K562 (cell line): Measurements from ENCODE around the gene DOCK3. TPM values are rescaled to one million over a fixed set of nuclear protein-coding genes. Genes with fewer than 3 reads are reported as not detected.

Source experiments
- ATAC-seq: fragments of 200-7000 bp; cut with Tn5 transposase; 3 replicates; pipeline ENCODE4 v1.9.1; 2020; ENCODE audit warnings: moderate library complexity
- BruUV-seq: library from RNA; stranded (reverse); fragments of 400-500 nt; replicated peaks from 2 replicates; lab custom pipeline; 2021; lab: Mats Ljungman, UMichigan
- CTCF ChIA-PET: fragments of 300-600 bp; formaldehyde crosslinking; extraction: SDS; loops from one replicate; lab custom pipeline; 2021; ENCODE audit warnings: low intra/inter-chr PET ratio; lab: Yijun Ruan, JAX
- POLR2A ChIA-PET: fragments of 300-600, 350-650 bp; sonication (Branson Sonifier 250); formaldehyde crosslinking; extraction: SDS; loops from one replicate; lab custom pipeline; 2021; ENCODE audit warnings: antibody characterized with exemption, inconsistent platforms; lab: Yijun Ruan, JAX
- DNase-seq, 4 experiments: peaks; one replicate each; pipeline versions ENCODE4 v3.0.0 to v3.0.0-alpha.2; 2011 to 2018; ENCODE audit warnings: low spot score in 3 of 4, mixed read lengths in 3 of 4; ENCODE audit errors: extremely low read depth in 1 of 4
- FAIRE-seq: peaks from 2 replicates; lab custom pipeline; 2011; peaks lifted over from hg19 to GRCh38; lab: Jason Lieb, UNC
- H2AFZ ChIP-seq: 2 replicates; pipeline ENCODE4 v1.6.0; 2011; ENCODE audit warnings: low read depth, low read length, control low read depth, inconsistent platforms
- H3K27ac ChIP-seq: fragments of 200-600 bp; 3 replicates; pipeline ENCODE4 v1.8.0; 2011; ENCODE audit warnings: low read depth, mild to moderate bottlenecking, control low read depth, inconsistent platforms, low read length, moderate library complexity, mixed read lengths; ENCODE audit errors: extremely low read depth
- H3K27me3 ChIP-seq, 2 experiments: fragments of 300-600 bp in 1 of 2; 2 replicates in 1 of 2; 3 replicates in 1 of 2; pipeline versions ENCODE4 v1.6.0 to v1.8.0; 2011; ENCODE audit warnings: inconsistent platforms in 2 of 2, low read length in 2 of 2, mild to moderate bottlenecking in 1 of 2, mixed read lengths in 1 of 2, moderate library complexity in 1 of 2; ENCODE audit not compliant: control insufficient read depth in 2 of 2, insufficient read depth in 2 of 2
- H3K36me3 ChIP-seq: fragments of 300-600 bp; 3 replicates; pipeline ENCODE4 v1.8.0; 2011; ENCODE audit warnings: mild to moderate bottlenecking, low read length, inconsistent platforms; ENCODE audit not compliant: control insufficient read depth, insufficient read depth
- H3K4me1 ChIP-seq, 2 experiments: fragments of 200-600 bp in 1 of 2; replicated peaks in 1 of 2; 2 replicates in 1 of 2; 3 replicates in 1 of 2; pipeline versions ENCODE4 v1.5.1 to v1.8.0; 2011; ENCODE audit warnings: inconsistent platforms in 2 of 2, low read length in 2 of 2, mild to moderate bottlenecking in 1 of 2, mixed read lengths in 1 of 2, moderate library complexity in 1 of 2; ENCODE audit not compliant: control insufficient read depth in 2 of 2, insufficient read depth in 2 of 2
- H3K4me2 ChIP-seq: 2 replicates; pipeline ENCODE4 v1.6.1; 2011; ENCODE audit warnings: low read length, control low read depth, inconsistent platforms, mixed read lengths; ENCODE audit not compliant: insufficient read depth
- H3K4me3 ChIP-seq: fragments of 200-600 bp; sonication (generic), shearing (Covaris generic); 2 replicates; pipeline ENCODE4 v1.5.1; 2016; ENCODE audit warnings: control low read depth, inconsistent platforms
- H3K79me2 ChIP-seq: fragments of 200-600 bp; 3 replicates; pipeline ENCODE4 v1.8.0; 2011; ENCODE audit warnings: low read length, inconsistent platforms; ENCODE audit not compliant: control insufficient read depth, insufficient read depth
- H3K9ac ChIP-seq, 2 experiments: 2 replicates each; pipeline versions ENCODE4 v1.6.0 to v1.6.1; 2011; ENCODE audit warnings: low read depth in 2 of 2, low read length in 2 of 2, control low read depth in 1 of 2, inconsistent platforms in 1 of 2, mild to moderate bottlenecking in 1 of 2, mixed read lengths in 1 of 2; ENCODE audit not compliant: insufficient read depth in 1 of 2
- H3K9me1 ChIP-seq: one replicate; pipeline ENCODE4 v1.6.0; 2011; ENCODE audit warnings: inconsistent platforms, mild to moderate bottlenecking, low read length, moderate library complexity; ENCODE audit not compliant: control insufficient read depth, insufficient read depth
- H3K9me3 ChIP-seq: replicated peaks from 2 replicates; pipeline ENCODE4 v1.5.1; 2011; ENCODE audit warnings: low read depth, low read length, inconsistent platforms; ENCODE audit not compliant: control insufficient read depth, insufficient read depth
- H4K20me1 ChIP-seq: replicated peaks from 2 replicates; pipeline ENCODE4 v1.6.1; 2011; ENCODE audit warnings: low read length, inconsistent platforms, mixed read lengths; ENCODE audit not compliant: control insufficient read depth, insufficient read depth
- CTCF ChIP-seq, 3 experiments: IDR thresholded peaks in 2 of 3; conservative IDR thresholded peaks in 1 of 3; 2 replicates each; pipeline ENCODE4 v1.5.1; 2011 to 2012; ENCODE audit warnings: low read length in 3 of 3, mild to moderate bottlenecking in 3 of 3, control low read depth in 2 of 3, improper control_type of control experiment in 1 of 3, inconsistent platforms in 1 of 3, low read depth in 1 of 3, mixed read lengths in 1 of 3, moderate library complexity in 1 of 3; ENCODE audit not compliant: insufficient read depth in 2 of 3
- FOXP1 ChIP-seq: sonication (generic); formaldehyde crosslinking; IDR thresholded peaks from 2 replicates; pipeline ENCODE4 v1.8.0; 2022; ENCODE audit warnings: mild to moderate bottlenecking, missing genetic modification reagents
- HNRNPH1 ChIP-seq: fragments of 200-400 bp; formaldehyde crosslinking; optimal IDR thresholded peaks from 2 replicates; pipeline ENCODE3; 2017; ENCODE audit warnings: low read depth, mild to moderate bottlenecking, low read length, moderate library complexity
- RFX7 ChIP-seq: fragments of 250-450 bp; sonication (Bioruptor Pico); IDR thresholded peaks from 2 replicates; pipeline ENCODE4 v1.5.1; 2021; ENCODE audit warnings: mild to moderate bottlenecking
- SRSF1 ChIP-seq: fragments of 200-400 bp; formaldehyde crosslinking; IDR thresholded peaks from 2 replicates; pipeline ENCODE4 v1.6.1; 2017; ENCODE audit warnings: mild to moderate bottlenecking, low read depth, low read length, moderate library complexity
- ZBTB2 ChIP-seq: fragments of 450-650 bp; IDR thresholded peaks from 2 replicates; pipeline ENCODE4 v1.6.1; 2016; ENCODE audit warnings: antibody characterized with exemption
- ZNF444 ChIP-seq: fragments of 250-450 bp; sonication (Bioruptor Pico); IDR thresholded peaks from 2 replicates; pipeline ENCODE4 v1.4.0; 2020; ENCODE audit warnings: mild to moderate bottlenecking, moderate library complexity
- ZNF780A ChIP-seq: fragments of 250-450 bp; sonication (Bioruptor Pico); IDR thresholded peaks from 2 replicates; pipeline ENCODE4 v1.5.0; 2021; ENCODE audit warnings: mild to moderate bottlenecking
- WGBS: fragments of 100-300 bp; shearing (Covaris generic); methylation state at CpG from one replicate; pipeline ENCODE4 v1.1.6; 2016; ENCODE audit warnings: low coverage, mixed read lengths; ENCODE audit not compliant: insufficient coverage; ENCODE audit errors: missing lambda C conversion rate; 5-methylcytosine and 5-hydroxymethylcytosine counted together
- in situ Hi-C: fragments of 300-500 bp; cut with MboI; formaldehyde crosslinking; loops from 4 replicates; pipeline ENCODE4 v1.15.0; 2018; ENCODE audit warnings: inconsistent platforms, mixed read lengths
- intact Hi-C: fragments of 100-400 bp; cut with micrococcal nuclease; formaldehyde crosslinking; loops from 2 replicates; pipeline ENCODE4 v1.14.2; 2022
- polyA plus RNA-seq, 8 experiments: library from polyadenylated mRNA; depleted of rRNA in 4 of 8; stranded (reverse) in 5 of 8; unstranded in 3 of 8; fragments of >200 nt; fragmentation: Nextera tagmentation in 2 of 8; fragmentation: Illumina TruSeq in 1 of 8; extraction: Ambion mirVana in 2 of 8; extraction: Trizol in 1 of 8; gene quantifications; 2 replicates each; pipeline versions ENCODE4 v1.2.1 to v1.2.3, GENCODE V29; 2011 to 2014; ENCODE audit warnings: inconsistent platforms in 1 of 8, missing spikeins in 1 of 8
- total RNA-seq, 7 experiments: library from RNA; depleted of rRNA in 6 of 7; stranded (reverse); fragments of >200 nt in 6 of 7; fragmentation: Illumina TruSeq in 2 of 7; extraction: Trizol in 2 of 7; gene quantifications; 2 replicates each; pipeline versions ENCODE4 v1.2.1 to v1.2.3, GENCODE V29; 2011 to 2021; ENCODE audit warnings: low replicate concordance in 1 of 7
- TF ChIP-seq, protein P1 (sequence below): IDR thresholded peaks from 2 replicates; pipeline ENCODE4 v1.6.1; 2011; ENCODE audit not compliant: insufficient read length; ENCODE audit errors: extremely low read depth
- TF ChIP-seq, protein P2 (sequence below): fragments of 250-450 bp; sonication (Bioruptor Pico); IDR thresholded peaks from 2 replicates; pipeline ENCODE4 v1.5.0; 2021

DOCK3 gene
- total and polyA plus RNA-seq, 9 of the 15 experiments (the other 6 are each of a cell fraction or from before 2014, with no cell fraction given) = under 0.01 to 0.03 (median 0.01) TPM; not detected in 4

DNA sequence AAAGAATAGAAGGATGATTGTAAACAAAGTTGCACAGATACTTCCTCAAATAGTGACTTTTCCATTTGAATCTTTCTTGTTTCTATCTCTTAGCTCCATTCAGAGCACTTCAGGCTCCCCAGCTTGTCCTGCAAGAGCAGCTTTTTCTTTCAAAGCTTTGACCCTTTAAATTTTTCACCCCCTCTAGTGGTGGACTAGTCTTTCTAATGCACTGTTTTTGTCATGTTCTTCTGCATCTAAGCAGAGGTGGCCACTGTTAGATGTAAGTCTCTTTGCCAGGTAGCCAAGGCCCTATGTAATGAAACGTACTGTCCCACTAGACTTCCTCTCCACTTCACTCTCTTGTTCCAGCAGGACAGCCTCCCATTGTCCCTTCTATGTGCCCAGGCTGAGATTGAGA lies 636.3 kb downstream of the DOCK3 start:
- no peak for TF ChIP-seq SRSF1
- peak in 2 of 3 experiments; percentile 13 to 33; a peak in 2 of 6 replicates for TF ChIP-seq CTCF (IDR thresholded peaks at IDR 0.05 in 2 of 3, conservative IDR thresholded peaks at IDR 0.05 in 1 of 3; ENCODE audit: insufficient read depth in 2 of 3, low read depth in 1 of 3, low read length in 3 of 3)
- Histone ChIP-seq H3K9ac (no peak overlapping the region), H3K4me3 (no peak overlapping the region), H2AFZ (no peak overlapping the region), H3K4me2 (no peak overlapping the region), H3K9me3 (no peaks in the 10 kb centered on the region), H4K20me1 (no peaks in the 10 kb centered on the region), H3K36me3 (no peaks in the 10 kb centered on the region), H3K27ac (no peak overlapping the region), H3K27me3 (no peaks in the 10 kb centered on the region), H3K79me2 (no peaks in the 10 kb centered on the region), H3K4me1 (no peaks in the 10 kb centered on the region), H3K9me1 (no peaks in the 10 kb centered on the region)
- DNase-seq (peak; percentile 1 to 18 (median 10)), FAIRE-seq (no peak), ATAC-seq (no peak; the same call in 2 of the 3 replicates)
- CTCF ChIA-PET = no interaction called here
- intact Hi-C loops (no loop called here), in situ Hi-C loops (no loop called here)
- POLR2A ChIA-PET = no interaction called here
- WGBS = 0% methylated on average over 1 of the region's 1 CpG
- no TSS peak for BruUV-seq

DNA sequence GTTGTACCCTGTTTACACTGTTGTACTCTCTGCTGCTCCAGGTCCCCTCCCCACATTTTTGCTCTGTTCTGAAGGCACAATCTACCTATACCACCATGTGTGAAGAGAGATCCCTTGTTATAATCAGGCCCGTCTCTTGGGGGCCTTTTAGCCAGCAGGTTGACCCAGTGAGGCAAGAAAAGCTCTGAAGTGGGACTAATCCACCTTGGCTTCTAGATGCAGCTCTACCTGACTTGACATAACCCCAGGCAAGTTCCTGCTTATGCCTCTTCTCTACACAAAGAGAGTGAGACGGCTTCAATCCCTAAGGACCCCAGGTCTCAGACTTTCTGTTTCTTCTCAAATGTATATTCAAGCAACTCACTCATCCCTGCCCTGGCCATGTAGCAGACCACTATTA lies 653.5 kb downstream of the DOCK3 start:
- no peak overlapping the region for H3K4me2 ChIP-seq
- in situ Hi-C loops (no loop called here), intact Hi-C loops (no loop called here)
- no peak overlapping the region for H3K9ac ChIP-seq
- POLR2A ChIA-PET = no interaction called here
- no peaks in the 10 kb centered on the region for H3K27me3 ChIP-seq
- no peaks in the 10 kb centered on the region for H3K9me3 ChIP-seq
- CTCF ChIA-PET = no interaction called here
- 0% methylated on average over 2 of the region's 2 CpGs for WGBS
- no peak overlapping the region for H3K4me3 ChIP-seq
- ATAC-seq = no peak
- H4K20me1 ChIP-seq = no peaks in the 10 kb centered on the region
- H3K9me1 ChIP-seq = no peaks in the 10 kb centered on the region
- no peak for FAIRE-seq
- H3K79me2 ChIP-seq = no peaks in the 10 kb centered on the region
- H3K36me3 ChIP-seq = no peaks in the 10 kb centered on the region
- no peak overlapping the region for H3K27ac ChIP-seq
- H2AFZ ChIP-seq = no peak overlapping the region
- no peak for DNase-seq
- no TSS peak for BruUV-seq
- H3K4me1 ChIP-seq = no peaks in the 10 kb centered on the region
- TF ChIP-seq FOXP1 = no peak
- TF ChIP-seq ZNF780A (CRISPR knock-in tag) = no peak
- TF ChIP-seq, protein P1, sequence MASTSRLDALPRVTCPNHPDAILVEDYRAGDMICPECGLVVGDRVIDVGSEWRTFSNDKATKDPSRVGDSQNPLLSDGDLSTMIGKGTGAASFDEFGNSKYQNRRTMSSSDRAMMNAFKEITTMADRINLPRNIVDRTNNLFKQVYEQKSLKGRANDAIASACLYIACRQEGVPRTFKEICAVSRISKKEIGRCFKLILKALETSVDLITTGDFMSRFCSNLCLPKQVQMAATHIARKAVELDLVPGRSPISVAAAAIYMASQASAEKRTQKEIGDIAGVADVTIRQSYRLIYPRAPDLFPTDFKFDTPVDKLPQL = no peak
- TF ChIP-seq ZBTB2 = no peak
- TF ChIP-seq, protein P2, sequence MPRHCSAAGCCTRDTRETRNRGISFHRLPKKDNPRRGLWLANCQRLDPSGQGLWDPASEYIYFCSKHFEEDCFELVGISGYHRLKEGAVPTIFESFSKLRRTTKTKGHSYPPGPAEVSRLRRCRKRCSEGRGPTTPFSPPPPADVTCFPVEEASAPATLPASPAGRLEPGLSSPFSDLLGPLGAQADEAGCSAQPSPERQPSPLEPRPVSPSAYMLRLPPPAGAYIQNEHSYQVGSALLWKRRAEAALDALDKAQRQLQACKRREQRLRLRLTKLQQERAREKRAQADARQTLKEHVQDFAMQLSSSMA (CRISPR knock-in tag) = no peak
- no peak for TF ChIP-seq ZNF444 (CRISPR knock-in tag)
- TF ChIP-seq RFX7 = no peak
- TF ChIP-seq HNRNPH1 = no peak
